DND-41 (cell line): ENCODE measurements around the gene MYO18B.
A peak's percentile ranks its signal among the peaks of the same experiment; 100 is the strongest.

Experiments used
- ATAC-seq: fragments of 200-7000 bp; cut with Tn5 transposase; 3 replicates; pipeline ENCODE4 v1.9.1; 2021; ENCODE audit warnings: low read depth; ENCODE audit not compliant: insufficient read depth
- DNase-seq: peaks from one replicate; pipeline ENCODE4 v3.0.0-alpha.2; 2020
- H2AFZ ChIP-seq: 2 replicates; pipeline ENCODE4 v1.6.0; 2012; ENCODE audit warnings: low read depth, low read length
- H3K27ac ChIP-seq: 2 replicates; pipeline ENCODE4 v1.5.1; 2012; ENCODE audit warnings: low read length, inconsistent platforms
- H3K27me3 ChIP-seq: fragments of 200-600 bp; sonication (generic); 2 replicates; pipeline ENCODE4 v1.6.0; 2012; ENCODE audit warnings: low read length, mild to moderate bottlenecking, inconsistent platforms; ENCODE audit not compliant: insufficient read depth, poor library complexity
- H3K36me3 ChIP-seq: 2 replicates; pipeline ENCODE4 v1.5.1; 2012; ENCODE audit warnings: low read length, inconsistent platforms; ENCODE audit not compliant: insufficient read depth
- H3K4me1 ChIP-seq: 2 replicates; pipeline ENCODE4 v1.5.1; 2012; ENCODE audit warnings: mild to moderate bottlenecking, low read length; ENCODE audit not compliant: insufficient read depth
- H3K4me2 ChIP-seq: 2 replicates; pipeline ENCODE4 v1.6.0; 2012; ENCODE audit warnings: mild to moderate bottlenecking, moderate library complexity, low read length, inconsistent platforms; ENCODE audit not compliant: insufficient read depth
- H3K4me3 ChIP-seq, 2 experiments: fragments of 200-600 bp in 1 of 2; shearing (Covaris generic) in 1 of 2; 2 replicates each; pipeline ENCODE4 v1.5.1; 2012 to 2016; ENCODE audit warnings: inconsistent platforms in 2 of 2, low read length in 2 of 2, mild to moderate bottlenecking in 2 of 2, low read depth in 1 of 2, moderate library complexity in 1 of 2
- H3K79me2 ChIP-seq: 2 replicates; pipeline ENCODE4 v1.6.0; 2012; ENCODE audit warnings: low read length, inconsistent platforms; ENCODE audit not compliant: insufficient read depth
- H3K9ac ChIP-seq: 2 replicates; pipeline ENCODE4 v1.6.0; 2012; ENCODE audit warnings: low read depth, mild to moderate bottlenecking, inconsistent platforms, low read length, moderate library complexity
- H3K9me3 ChIP-seq: 2 replicates; pipeline ENCODE4 v1.5.1; 2012; ENCODE audit warnings: low read length, moderate library complexity, mild to moderate bottlenecking, inconsistent platforms; ENCODE audit not compliant: insufficient read depth, severe bottlenecking
- H4K20me1 ChIP-seq: 2 replicates; pipeline ENCODE4 v1.6.0; 2012; ENCODE audit warnings: low read length; ENCODE audit not compliant: insufficient read depth
- CTCF ChIP-seq: IDR thresholded peaks from 2 replicates; pipeline ENCODE4 v1.5.1; 2012; ENCODE audit warnings: borderline replicate concordance, low read length, moderate library complexity, mild to moderate bottlenecking; ENCODE audit not compliant: poor library complexity, severe bottlenecking; ENCODE audit errors: extremely low read depth
- EZH2 ChIP-seq: IDR thresholded peaks from 3 replicates; pipeline ENCODE4 v1.6.1; 2012; ENCODE audit warnings: borderline replicate concordance, low read depth, mild to moderate bottlenecking, moderate library complexity, low read length, inconsistent platforms; ENCODE audit not compliant: severe bottlenecking

The MYO18B gene

GRCh38 chr22:25701056-25701780 lies 40.8 kb upstream of the MYO18B start:
- no peak overlapping the region for H2AFZ ChIP-seq

GRCh38 chr22:25702040-25702439 lies 39.9 kb upstream of the MYO18B start:
- Histone ChIP-seq H3K79me2 (no peaks in the 10 kb centered on the region), H2AFZ (no peak overlapping the region), H3K4me3 (no peak overlapping the region), H4K20me1 (no peaks in the 10 kb centered on the region), H3K9ac (no peak overlapping the region), H3K9me3 (no peaks in the 10 kb centered on the region), H3K27me3 (no peaks in the 10 kb centered on the region), H3K36me3 (no peaks in the 10 kb centered on the region), H3K27ac (no peak overlapping the region), H3K4me1 (peaks cover 14% of the 10 kb centered on the region), H3K4me2 (peak overlapping the region; percentile 37; the same call in 1 of the 2 replicates)
- ATAC-seq = 0 out of 3 replicates have a peak, but pooled peaks have one; percentile 38
- TF ChIP-seq CTCF (peak; percentile 59), EZH2 (no peak)
- DNase-seq = no peak

More at GRCh38 chr22:25701056-25701780, 40.8 kb upstream of the MYO18B start:
- no peaks in the 10 kb centered on the region for H3K9me3 ChIP-seq
- H3K4me1 ChIP-seq = peaks cover 14% of the 10 kb centered on the region
- H3K27me3 ChIP-seq = no peaks in the 10 kb centered on the region
- H3K27ac ChIP-seq = no peak overlapping the region
- no peak overlapping the region for H3K4me2 ChIP-seq
- TF ChIP-seq EZH2 = no peak
- no peak for TF ChIP-seq CTCF
- no peaks in the 10 kb centered on the region for H3K36me3 ChIP-seq
- no peaks in the 10 kb centered on the region for H3K79me2 ChIP-seq
- ATAC-seq (no peak), DNase-seq (peak; percentile 9)
- H4K20me1 ChIP-seq = no peaks in the 10 kb centered on the region
- no peak overlapping the region for H3K4me3 ChIP-seq
- H3K9ac ChIP-seq = no peak overlapping the region

GRCh38 chr22:25702571-25703167 lies 39.3 kb upstream of the MYO18B start:
- Histone ChIP-seq H3K79me2 (no peaks in the 10 kb centered on the region), H3K9me3 (no peaks in the 10 kb centered on the region), H3K27me3 (no peaks in the 10 kb centered on the region), H3K4me1 (peaks cover 14% of the 10 kb centered on the region), H3K27ac (peak overlapping the region; percentile 49), H3K9ac (no peak overlapping the region), H3K36me3 (no peaks in the 10 kb centered on the region), H3K4me2 (peak overlapping the region; percentile 37; the same call in 1 of the 2 replicates), H4K20me1 (no peaks in the 10 kb centered on the region), H3K4me3 (peak overlapping the region in 1 of 2 experiments; percentile 10; a peak in 1 of 4 replicates), H2AFZ (peak overlapping the region; percentile 48; the same call in 1 of the 2 replicates)
- ATAC-seq = peak; percentile 85
- TF ChIP-seq CTCF (no peak), EZH2 (no peak)
- DNase-seq = peak; percentile 63
